Ramos (cell line): ENCODE results near the gene SAV1.
"Not testable (repeated sequence)": the region's sequence is repeated elsewhere in the genome, so short reads cannot be mapped to it uniquely, and the experiment has no call there.

Source experiments
- in situ Hi-C: fragments of 300-500 bp; cut with MboI; formaldehyde crosslinking; loops from one replicate; pipeline ENCODE4 v1.14.3; 2022; ENCODE audit warnings: low sequenced_read_pairs; ENCODE audit not compliant: unreplicated experiment

Gene SAV1

GRCh38 chr14:50666772-50667683 lies 1.1 kb downstream of the SAV1 start:
- in situ Hi-C loops = no loop called here

DNA sequence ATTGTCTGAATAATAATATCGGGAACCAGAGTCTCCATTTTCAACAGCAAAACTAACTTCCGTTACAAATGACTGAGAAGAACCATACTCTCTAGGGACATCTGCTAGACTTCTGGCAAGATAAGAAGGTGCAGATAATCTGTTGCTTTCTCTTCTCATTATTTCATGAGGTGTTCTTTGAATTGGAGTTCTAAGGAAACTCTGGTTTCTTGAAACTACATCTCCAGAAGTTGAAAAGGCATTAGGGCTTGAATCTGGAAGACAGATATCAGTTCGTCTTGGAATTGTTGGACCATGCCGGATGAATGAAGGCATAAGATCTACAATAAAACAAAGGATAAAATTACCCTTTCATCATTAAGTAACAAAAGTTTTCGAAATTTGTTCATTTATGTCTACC lies 2.8 kb downstream of the SAV1 start:
- in situ Hi-C loops = not testable (repeated sequence)

- in situ Hi-C loops = not testable (repeated sequence)
These were observed 3.5 kb downstream of the SAV1 start for GRCh38 chr14:50664579-50664978.

DNA sequence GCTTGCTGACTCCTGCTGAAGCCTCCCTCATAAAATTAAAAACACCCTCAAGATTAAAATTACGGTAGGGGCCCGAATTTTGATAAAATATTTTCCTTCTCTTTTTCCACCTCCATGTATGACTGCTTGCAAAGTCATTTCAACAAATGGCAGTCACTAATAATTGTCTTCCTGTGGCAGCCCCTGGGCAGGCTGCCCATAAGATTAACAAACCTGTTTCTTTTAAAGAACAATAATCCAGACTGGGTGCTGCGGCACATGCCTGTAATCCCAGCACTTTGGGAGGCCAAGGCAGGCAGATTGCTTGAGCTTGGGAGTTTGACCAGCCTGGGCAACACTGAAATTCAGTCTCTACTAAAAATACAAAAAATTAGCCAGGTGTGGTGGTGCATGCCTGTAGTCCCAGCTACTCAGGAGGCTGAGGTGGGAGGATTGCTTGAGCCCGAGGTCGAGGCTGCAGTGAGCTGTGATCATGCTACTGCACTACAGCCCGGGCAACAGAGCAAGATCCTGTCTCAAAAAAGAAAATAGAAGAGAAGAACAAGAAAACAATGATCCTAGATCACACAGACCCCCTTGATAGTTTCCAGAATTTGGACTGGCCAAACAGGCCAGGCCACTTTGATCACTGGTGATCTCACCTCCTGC lies 8.7 kb downstream of the SAV1 start:
- in situ Hi-C loops = no loop called here

- in situ Hi-C loops = no loop called here
These were observed 9.9 kb downstream of the SAV1 start for GRCh38 chr14:50658203-50658602.

GRCh38 chr14:50657753-50658152 lies 10.4 kb downstream of the SAV1 start:
- in situ Hi-C loops = no loop called here

GRCh38 chr14:50656776-50657175 lies 11.3 kb downstream of the SAV1 start:
- in situ Hi-C loops = no loop called here

GRCh38 chr14:50649691-50650090 lies 18.4 kb downstream of the SAV1 start:
- in situ Hi-C loops = no loop called here

DNA sequence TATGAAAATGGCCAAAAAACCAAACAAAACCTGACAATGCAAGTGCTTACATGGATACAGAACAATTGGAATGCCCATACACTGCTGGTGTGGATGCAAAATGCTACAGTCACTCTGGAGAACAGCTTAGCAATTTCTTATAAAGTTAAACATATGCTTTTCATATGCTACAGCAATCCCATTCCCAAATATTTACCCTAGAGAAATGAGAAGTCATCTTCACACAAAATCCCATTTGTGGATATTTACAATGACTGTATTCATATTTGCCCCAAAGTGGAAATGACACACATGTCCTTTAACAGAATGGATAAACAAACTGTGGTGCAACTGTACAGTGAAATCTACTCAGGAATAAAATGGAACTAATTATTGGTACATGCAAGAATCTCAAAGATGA lies 20.4 kb downstream of the SAV1 start:
- in situ Hi-C loops = no loop called here

- in situ Hi-C loops = no loop called here
These were observed 20.8 kb downstream of the SAV1 start for GRCh38 chr14:50647282-50647681.

DNA sequence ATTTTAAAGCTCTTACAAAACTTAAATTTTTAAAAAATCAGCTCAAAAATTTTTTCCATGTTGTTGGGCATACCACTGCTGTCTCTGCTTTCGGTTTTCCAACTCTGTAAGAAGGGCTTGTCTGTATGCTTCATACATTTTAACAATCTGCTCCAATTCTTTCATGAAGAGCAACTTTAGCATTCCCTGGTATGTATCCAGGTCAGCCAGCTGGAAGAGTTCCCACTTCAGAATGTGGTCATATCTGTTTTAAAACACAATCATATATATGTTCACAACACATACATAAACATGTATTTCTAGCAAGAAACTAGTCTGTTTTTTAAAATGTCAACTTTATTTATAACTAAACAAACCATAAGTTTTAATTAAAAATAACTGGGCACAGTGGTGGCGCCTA lies 33.0 kb downstream of the SAV1 start:
- in situ Hi-C loops = no loop called here

GRCh38 chr14:50633954-50634353 lies 34.2 kb downstream of the SAV1 start:
- in situ Hi-C loops = no loop called here

DNA sequence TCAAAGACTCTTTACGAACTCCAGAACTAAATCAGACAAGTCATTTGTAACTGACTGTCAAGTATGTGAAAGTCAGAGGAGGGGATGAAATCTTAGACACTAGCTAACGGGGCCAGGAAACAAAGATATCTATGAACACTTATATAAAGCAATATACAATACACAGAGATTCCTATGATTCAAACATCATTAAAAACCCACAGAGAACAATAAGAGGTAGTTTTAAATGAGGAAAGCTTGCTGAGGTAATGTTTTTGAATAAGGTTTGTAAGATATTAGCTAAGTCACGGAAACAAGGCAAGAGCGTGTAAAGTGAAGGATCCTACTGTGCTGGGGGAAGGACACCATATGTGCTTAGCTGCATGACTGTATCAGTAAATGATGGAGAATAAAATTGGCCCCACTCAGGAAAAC lies 36.7 kb downstream of the SAV1 start:
- in situ Hi-C loops = no loop called here

GRCh38 chr14:50624947-50625346 lies 43.2 kb downstream of the SAV1 start:
- in situ Hi-C loops = loop anchor here (25.0 kb wide), 2 partner anchors 87 to 237 kb away; partner anchors contain the start of gene ABHD12B

GRCh38 chr14:50624447-50624846 lies 43.7 kb downstream of the SAV1 start:
- in situ Hi-C loops = loop anchor here (25.0 kb wide), 2 partner anchors 88 to 238 kb away; partner anchors contain the start of gene ABHD12B

- in situ Hi-C loops = loop anchor here (25.0 kb wide), 2 partner anchors 89 to 239 kb away; partner anchors contain the start of gene ABHD12B
These were observed 45.1 kb downstream of the SAV1 start for GRCh38 chr14:50622978-50623377.

GRCh38 chr14:50620341-50620740 lies 47.8 kb downstream of the SAV1 start:
- in situ Hi-C loops = loop anchor here (25.0 kb wide), 2 partner anchors 92 to 242 kb away; partner anchors contain the start of gene ABHD12B

GRCh38 chr14:50619569-50620141 lies 48.5 kb downstream of the SAV1 start:
- in situ Hi-C loops = loop anchor here (25.0 kb wide), 2 partner anchors 93 to 243 kb away; partner anchors contain the start of gene ABHD12B

DNA sequence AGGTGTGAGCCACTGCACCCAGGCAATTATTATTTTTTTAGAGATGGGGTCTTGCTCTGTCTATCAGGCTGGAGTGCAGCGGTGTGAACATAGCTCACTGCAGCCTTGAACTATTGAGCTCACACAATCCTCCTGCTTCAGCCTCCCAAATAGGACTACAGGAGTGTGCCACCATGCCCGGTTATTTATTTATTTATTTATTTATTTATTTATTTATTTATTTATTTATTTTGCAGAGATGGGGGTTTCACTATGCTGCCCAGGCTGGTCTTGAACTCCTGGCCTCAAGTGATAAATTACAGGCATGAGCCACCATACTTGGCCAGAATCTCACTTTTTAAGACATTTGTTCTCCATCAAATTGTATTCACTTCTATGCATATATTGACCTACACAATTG lies 51.8 kb downstream of the SAV1 start:
- in situ Hi-C loops = loop anchor here (25.0 kb wide), 2 partner anchors 96 to 246 kb away; partner anchors contain the start of gene ABHD12B

DNA sequence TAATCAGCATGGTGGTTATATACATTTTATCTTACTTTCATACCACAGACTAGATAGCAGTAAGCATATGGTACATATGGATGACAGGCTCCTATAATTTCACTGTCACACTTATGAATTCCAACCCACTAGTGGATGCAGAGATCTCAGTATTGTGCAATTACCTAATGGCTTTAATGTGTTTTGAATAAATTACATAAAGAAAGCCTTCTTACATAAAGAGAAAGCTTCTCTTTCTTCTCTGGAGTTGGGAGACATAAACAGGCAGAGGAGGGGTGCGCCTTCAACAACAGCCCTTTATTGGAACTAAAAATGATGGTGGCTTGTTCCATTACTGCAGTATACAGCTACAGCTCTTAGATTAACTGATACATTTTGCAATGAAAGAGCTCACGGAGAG lies 52.6 kb downstream of the SAV1 start:
- in situ Hi-C loops = loop anchor here (25.0 kb wide), 2 partner anchors 97 to 247 kb away; partner anchors contain the start of gene ABHD12B

DNA sequence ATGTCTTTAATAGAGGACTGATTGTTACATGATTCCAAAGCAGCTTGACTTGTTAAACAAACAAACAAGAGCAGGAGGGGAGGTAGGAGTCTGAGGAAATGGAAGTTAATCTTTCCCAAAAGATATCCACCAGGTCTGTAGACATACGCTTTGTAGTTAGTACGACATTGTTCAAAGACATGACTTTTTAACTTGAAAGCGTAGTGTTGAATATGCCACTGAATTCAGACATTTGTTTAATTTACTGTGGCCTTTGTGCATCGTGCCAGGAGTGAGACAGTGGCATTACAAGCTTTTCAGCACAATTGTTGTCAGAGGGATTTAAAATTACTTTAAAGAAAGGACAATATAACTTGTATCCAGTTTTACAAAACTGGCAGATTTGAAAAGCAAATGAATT lies 53.0 kb downstream of the SAV1 start:
- in situ Hi-C loops = loop anchor here (25.0 kb wide), 2 partner anchors 97 to 247 kb away; partner anchors contain the start of gene ABHD12B
